ENCODE measurements around the gene EHBP1.

Gene EHBP1

GRCh38 chr2:62972601-62973000, 267.1 kb downstream of the EHBP1 start:
- no peak for TF ChIP-seq CTCF (IDR thresholded peaks at IDR 0.05; ENCODE audit: insufficient read depth, missing control alignments)
- no peak for FAIRE-seq
- DNase-seq (ENCODE audit: insufficient read length, low spot score): no peak

GRCh38 chr2:62974999-62975398, 269.5 kb downstream of the EHBP1 start:
- no peak for TF ChIP-seq CTCF (IDR thresholded peaks at IDR 0.05; ENCODE audit: insufficient read depth, missing control alignments)
- FAIRE-seq (no peak), DNase-seq (ENCODE audit: insufficient read length, low spot score) (no peak)

DNA sequence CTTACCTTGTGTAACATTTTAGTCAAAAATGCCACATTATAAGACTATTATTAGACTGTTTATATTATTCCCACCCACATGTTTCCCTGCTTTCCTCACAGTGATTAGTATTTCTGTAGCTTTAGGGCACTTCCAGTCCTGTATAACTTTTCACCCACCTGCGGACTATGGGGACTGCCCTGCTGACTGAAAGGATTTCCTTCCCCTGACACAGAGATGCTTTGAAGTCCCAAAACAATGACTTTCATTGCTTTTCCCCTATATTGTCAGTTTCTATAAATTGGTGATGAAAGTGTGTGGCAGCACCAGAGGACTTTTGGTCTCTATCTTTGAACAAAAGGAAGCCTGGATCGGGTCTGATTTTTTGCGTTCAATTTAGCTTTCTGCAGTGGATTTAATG, 286.1 kb downstream of the EHBP1 start:
- no peak for DNase-seq (ENCODE audit: insufficient read length, low spot score)
- no peak for TF ChIP-seq CTCF (IDR thresholded peaks at IDR 0.05; ENCODE audit: insufficient read depth, missing control alignments)
- no peak for FAIRE-seq

GRCh38 chr2:62992561-62992960, 287.0 kb downstream of the EHBP1 start:
- DNase-seq (ENCODE audit: insufficient read length, low spot score) (no peak), FAIRE-seq (no peak)
- no peak for TF ChIP-seq CTCF (IDR thresholded peaks at IDR 0.05; ENCODE audit: insufficient read depth, missing control alignments)

DNA sequence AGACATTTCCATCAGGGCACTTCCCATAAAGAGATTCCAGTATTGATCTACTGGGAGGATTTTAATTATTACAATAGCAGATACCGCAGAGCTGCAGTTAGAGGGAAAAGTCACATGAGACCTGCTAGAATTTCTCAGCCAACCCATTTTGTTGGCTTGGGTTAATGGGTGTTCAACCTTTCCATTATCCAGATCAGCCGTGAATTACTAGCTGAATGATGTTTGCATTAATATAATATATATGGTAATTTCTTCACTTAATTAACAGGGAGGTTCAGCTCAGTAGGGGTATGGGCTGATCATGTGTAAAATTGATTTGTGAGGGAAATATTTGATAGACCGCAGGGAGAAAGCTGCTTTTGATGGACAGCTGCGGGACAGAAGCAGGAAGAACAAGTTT, 288.7 kb downstream of the EHBP1 start:
- FAIRE-seq: no peak
- DNase-seq (ENCODE audit: insufficient read length, low spot score): no peak
- no peak for TF ChIP-seq CTCF (IDR thresholded peaks at IDR 0.05; ENCODE audit: insufficient read depth, missing control alignments)

DNA sequence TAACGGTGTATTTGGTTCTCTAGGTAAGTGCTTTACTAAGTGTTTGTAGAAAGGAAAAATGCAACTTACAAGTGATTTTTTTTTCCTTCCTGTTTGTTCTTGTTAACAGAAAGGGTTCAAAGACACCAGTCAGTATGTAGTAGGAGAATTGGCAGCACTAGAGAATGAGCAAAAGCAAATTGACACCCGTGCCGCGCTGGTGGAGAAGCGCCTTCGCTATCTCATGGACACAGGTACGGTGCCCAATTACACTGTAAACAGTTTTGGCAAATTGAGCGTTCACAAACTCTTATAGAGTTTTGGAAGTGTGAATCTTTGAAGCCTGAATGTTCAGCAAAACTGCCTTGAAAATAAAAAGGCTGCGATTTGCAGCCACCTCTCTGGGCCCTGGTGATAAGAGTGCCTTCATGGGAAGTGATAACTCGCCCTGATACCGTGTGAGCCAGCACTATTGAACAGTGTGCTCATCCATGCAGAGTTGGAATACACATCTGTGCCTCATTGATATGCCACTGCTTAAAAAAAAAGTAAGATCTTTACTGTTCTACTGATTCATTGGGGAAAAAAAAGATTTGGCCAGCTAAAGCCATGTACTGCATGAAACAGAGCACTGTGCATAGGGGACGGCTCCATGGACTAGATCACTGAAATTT, 291.1 kb downstream of the EHBP1 start:
- DNase-seq (ENCODE audit: insufficient read length, low spot score) (no peak), FAIRE-seq (no peak)
- no peak for TF ChIP-seq CTCF (IDR thresholded peaks at IDR 0.05; ENCODE audit: insufficient read depth, missing control alignments)

GRCh38 chr2:62998949-62999348, 293.4 kb downstream of the EHBP1 start:
- DNase-seq (ENCODE audit: insufficient read length, low spot score) (no peak), FAIRE-seq (no peak)
- no peak for TF ChIP-seq CTCF (IDR thresholded peaks at IDR 0.05; ENCODE audit: insufficient read depth, missing control alignments)
